Prostate gland (tissue), 2 donors: ENCODE data around the gene RNF144A. TPM values are rescaled to one million over a fixed set of nuclear protein-coding genes. Genes with fewer than 3 reads are reported as not detected.
A peak's percentile ranks its signal among the peaks of the same experiment; 100 is the strongest.

ENCODE experiments used
- DNase-seq: peaks from one replicate; pipeline ENCODE4 v3.0.0-alpha.2; 2019; ENCODE audit warnings: low spot score
- H3K27ac ChIP-seq, 2 donors: fragments of 200-600 bp; sonication (generic); 2 replicates each; pipeline ENCODE4 v1.5.1; 2017 to 2019
- H3K27me3 ChIP-seq: fragments of 200-600 bp; sonication (generic); replicated peaks from 2 replicates; pipeline ENCODE4 v1.5.1; 2019; ENCODE audit not compliant: insufficient read depth
- H3K36me3 ChIP-seq, 2 donors: fragments of 200-600 bp; sonication (generic); 1 replicate in 1 of 2; 2 replicates in 1 of 2; pipeline versions ENCODE4 v1.5.1 to v1.8.1; 2017 to 2019
- H3K4me1 ChIP-seq: fragments of 200-600 bp; sonication (generic); replicated peaks from 2 replicates; pipeline ENCODE4 v1.5.1; 2019
- H3K4me3 ChIP-seq, 2 donors: fragments of 200-600 bp; sonication (generic); 2 replicates each; pipeline ENCODE4 v1.5.1; 2017 to 2019
- H3K9me3 ChIP-seq: fragments of 200-600 bp; sonication (generic); 2 replicates; pipeline ENCODE4 v1.5.1; 2017
- CTCF ChIP-seq, 4 experiments: fragments of 200-600 bp in 2 of 4; fragments of 450-650 bp in 2 of 4; sonication (generic) in 2 of 4; IDR thresholded peaks; 1 replicate in 3 of 4; 2 replicates in 1 of 4; pipeline ENCODE4 v1.5.1; 2016 to 2019; ENCODE audit warnings: antibody characterized with exemption in 4 of 4, mild to moderate bottlenecking in 2 of 4, moderate library complexity in 2 of 4
- POLR2A ChIP-seq: fragments of 450-650 bp; IDR thresholded peaks from one replicate; pipeline ENCODE4 v1.6.1; 2016; ENCODE audit warnings: antibody characterized with exemption, mild to moderate bottlenecking
- POLR2AphosphoS5 ChIP-seq: sonication (generic); formaldehyde crosslinking; IDR thresholded peaks from one replicate; pipeline ENCODE4 v1.6.1; 2017; ENCODE audit warnings: antibody characterized with exemption
- WGBS: methylation state at CpG from one replicate; pipeline ENCODE4 v1.1.5; 2018; 5-methylcytosine and 5-hydroxymethylcytosine counted together
- intact Hi-C: fragments of 100-400 bp; cut with DNase I; formaldehyde crosslinking; loops from one replicate; pipeline ENCODE4 v1.14.2; 2022
- total RNA-seq, 2 donors: library from RNA; depleted of rRNA; stranded (reverse); fragments of >200 nt; gene quantifications; one replicate each; pipeline ENCODE4 v1.1.0, GENCODE V29; 2016

The RNF144A gene
- total RNA-seq, 2 donors from 2014 or later, result 9.1 to 27.9 TPM

- no peaks in the 10 kb centered on the region for H3K27me3 ChIP-seq
- H3K4me1 ChIP-seq, result peaks cover 7% of the 10 kb centered on the region
- no peak overlapping the region for H3K4me3 ChIP-seq
- no peak for TF ChIP-seq POLR2A
- no peaks in the 10 kb centered on the region for H3K36me3 ChIP-seq
- DNase-seq, result no peak
- H3K9me3 ChIP-seq, result no peaks in the 10 kb centered on the region
- intact Hi-C loops, result loop anchor here (10.0 kb wide), 1 partner anchor 89 kb away; no protein-coding TSS in a partner anchor
- H3K27ac ChIP-seq, result no peak overlapping the region
- WGBS, result 73% methylated on average over 14 of the region's 14 CpGs
Observed at GRCh38 chr2:6926071-6926732, 9.0 kb downstream of the RNF144A start.

- 35% methylated on average over 3 of the region's 3 CpGs for WGBS
- Histone ChIP-seq H3K36me3 (no peaks in the 10 kb centered on the region), H3K27me3 (no peaks in the 10 kb centered on the region), H3K27ac (peak overlapping the region in 1 of 2 donors; percentile 24), H3K4me1 (peaks cover 6% of the 10 kb centered on the region), H3K9me3 (no peaks in the 10 kb centered on the region), H3K4me3 (no peak overlapping the region)
- no peak for DNase-seq
- intact Hi-C loops, result loop anchor here (10.0 kb wide), 1 partner anchor 88 kb away; no protein-coding TSS in a partner anchor
- TF ChIP-seq CTCF (IDR thresholded peaks at IDR 0.05), result no peak
- no peak for TF ChIP-seq POLR2A
- no peak for TF ChIP-seq POLR2AphosphoS5
Observed at GRCh38 chr2:6927186-6927585, 10.0 kb downstream of the RNF144A start.

- no peaks in the 10 kb centered on the region for H3K9me3 ChIP-seq
- 98% methylated on average over 3 of the region's 3 CpGs for WGBS
- no peaks in the 10 kb centered on the region for H3K27me3 ChIP-seq
- no peak overlapping the region for H3K4me3 ChIP-seq
- DNase-seq, result no peak
- peaks cover 4% of the 10 kb centered on the region for H3K4me1 ChIP-seq
- H3K27ac ChIP-seq, result no peak overlapping the region
- TF ChIP-seq POLR2A (no peak), POLR2AphosphoS5 (no peak), CTCF (IDR thresholded peaks at IDR 0.05) (no peak)
- H3K36me3 ChIP-seq, result no peaks in the 10 kb centered on the region
- intact Hi-C loops, result loop anchor here (10.0 kb wide), 1 partner anchor 87 kb away; no protein-coding TSS in a partner anchor
Observed at GRCh38 chr2:6927753-6928152, 10.5 kb downstream of the RNF144A start.

- DNase-seq, result no peak
- 86% methylated on average over 9 of the region's 9 CpGs for WGBS
- H3K4me3 ChIP-seq, result no peak overlapping the region
- no peaks in the 10 kb centered on the region for H3K9me3 ChIP-seq
- H3K27me3 ChIP-seq, result no peaks in the 10 kb centered on the region
- intact Hi-C loops, result loop anchor here (10.0 kb wide), 1 partner anchor 86 kb away; no protein-coding TSS in a partner anchor
- TF ChIP-seq CTCF (IDR thresholded peaks at IDR 0.05), result no peak
- TF ChIP-seq POLR2AphosphoS5, result no peak
- no peak for TF ChIP-seq POLR2A
- H3K27ac ChIP-seq, result no peak overlapping the region
- H3K4me1 ChIP-seq, result peaks cover 4% of the 10 kb centered on the region
- no peaks in the 10 kb centered on the region for H3K36me3 ChIP-seq
Observed at GRCh38 chr2:6928452-6928851, 11.2 kb downstream of the RNF144A start.

- H3K36me3 ChIP-seq, result no peaks in the 10 kb centered on the region
- DNase-seq, result no peak
- no peaks in the 10 kb centered on the region for H3K27me3 ChIP-seq
- 77% methylated on average over 6 of the region's 6 CpGs for WGBS
- H3K4me3 ChIP-seq, result no peak overlapping the region
- H3K9me3 ChIP-seq, result no peaks in the 10 kb centered on the region
- peaks cover 4% of the 10 kb centered on the region for H3K4me1 ChIP-seq
- H3K27ac ChIP-seq, result no peak overlapping the region
- intact Hi-C loops, result loop anchor here (10.0 kb wide), 1 partner anchor 85 kb away; no protein-coding TSS in a partner anchor
- TF ChIP-seq POLR2AphosphoS5, result no peak
- no peak for TF ChIP-seq POLR2A
- TF ChIP-seq CTCF (IDR thresholded peaks at IDR 0.05), result no peak
Observed at GRCh38 chr2:6929196-6929819, 12.1 kb downstream of the RNF144A start.
